GM15510 (cell line): Measurements from ENCODE around the gene CSGALNACT2.

Experiments
- POLR2A ChIP-seq: IDR thresholded peaks from 3 replicates; pipeline ENCODE4 v1.6.1; 2011; ENCODE audit warnings: borderline replicate concordance; ENCODE audit not compliant: insufficient read length; ENCODE audit errors: extremely low read depth

The CSGALNACT2 gene, protein sequence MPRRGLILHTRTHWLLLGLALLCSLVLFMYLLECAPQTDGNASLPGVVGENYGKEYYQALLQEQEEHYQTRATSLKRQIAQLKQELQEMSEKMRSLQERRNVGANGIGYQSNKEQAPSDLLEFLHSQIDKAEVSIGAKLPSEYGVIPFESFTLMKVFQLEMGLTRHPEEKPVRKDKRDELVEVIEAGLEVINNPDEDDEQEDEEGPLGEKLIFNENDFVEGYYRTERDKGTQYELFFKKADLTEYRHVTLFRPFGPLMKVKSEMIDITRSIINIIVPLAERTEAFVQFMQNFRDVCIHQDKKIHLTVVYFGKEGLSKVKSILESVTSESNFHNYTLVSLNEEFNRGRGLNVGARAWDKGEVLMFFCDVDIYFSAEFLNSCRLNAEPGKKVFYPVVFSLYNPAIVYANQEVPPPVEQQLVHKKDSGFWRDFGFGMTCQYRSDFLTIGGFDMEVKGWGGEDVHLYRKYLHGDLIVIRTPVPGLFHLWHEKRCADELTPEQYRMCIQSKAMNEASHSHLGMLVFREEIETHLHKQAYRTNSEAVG

DNA sequence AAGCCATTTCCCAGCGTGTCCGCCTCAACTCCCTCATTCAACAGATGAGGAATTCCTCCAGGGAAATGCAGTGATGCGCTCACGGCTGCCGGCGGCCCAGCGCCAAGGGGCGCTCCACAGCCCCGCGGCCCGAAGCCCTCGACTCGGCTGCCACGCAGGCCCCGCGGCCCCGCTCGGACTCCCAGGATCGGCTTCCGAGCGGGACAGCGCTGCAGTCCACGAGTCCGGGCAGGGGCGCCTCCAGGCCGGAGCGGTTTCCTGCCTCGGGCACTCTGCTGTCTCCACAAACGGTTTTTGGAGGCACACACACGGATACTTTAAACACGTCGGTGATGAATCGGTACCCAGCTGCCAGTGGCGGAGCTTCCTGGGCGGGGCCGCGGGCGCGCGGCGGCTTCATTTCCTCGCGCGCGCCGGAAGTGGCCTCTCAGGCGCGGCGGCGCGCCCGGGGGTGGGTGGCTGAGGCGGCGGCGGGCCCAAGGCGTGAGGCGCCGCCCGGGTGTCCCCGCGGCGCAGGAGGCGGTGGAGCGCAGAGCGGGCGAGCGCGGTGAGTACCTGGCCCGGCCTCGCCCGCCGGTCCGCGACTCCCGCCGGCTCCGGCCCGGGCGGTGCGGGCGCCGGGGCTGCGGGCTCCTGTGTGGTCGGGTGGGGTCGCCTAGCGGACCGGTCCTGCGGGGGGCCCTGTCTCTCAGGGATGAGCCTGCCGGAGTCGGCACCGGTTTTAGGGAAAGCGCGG, at the start of gene CSGALNACT2:
Gene CSGALNACT2, plus strand, starts transcription at position 425 of the 736 bp plus-strand sequence. CDS start 16,705 bp downstream, outside the sequence.
- TF ChIP-seq POLR2A, result peak; percentile 95

DNA sequence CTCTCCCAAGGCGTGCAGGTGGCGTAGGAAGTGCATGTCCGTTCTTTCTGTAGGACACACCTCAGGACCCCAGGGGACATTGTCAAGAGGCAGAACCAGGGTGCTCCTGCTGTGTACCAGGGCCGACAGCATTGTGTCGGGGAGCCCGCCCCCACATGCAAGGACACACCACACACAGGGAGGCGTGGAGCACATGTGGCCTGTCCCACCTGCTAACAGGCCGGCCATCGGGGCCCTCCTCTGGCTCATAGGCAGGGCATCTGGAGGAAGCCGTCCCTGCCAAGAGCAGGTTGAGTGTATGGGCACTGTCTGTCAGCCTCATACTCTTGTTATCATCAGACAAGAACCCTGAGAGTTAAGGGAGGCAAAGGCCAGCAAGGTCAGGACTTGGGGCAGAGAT, 48.7 kb upstream of the CSGALNACT2 start:
- TF ChIP-seq POLR2A, result no peak

DNA sequence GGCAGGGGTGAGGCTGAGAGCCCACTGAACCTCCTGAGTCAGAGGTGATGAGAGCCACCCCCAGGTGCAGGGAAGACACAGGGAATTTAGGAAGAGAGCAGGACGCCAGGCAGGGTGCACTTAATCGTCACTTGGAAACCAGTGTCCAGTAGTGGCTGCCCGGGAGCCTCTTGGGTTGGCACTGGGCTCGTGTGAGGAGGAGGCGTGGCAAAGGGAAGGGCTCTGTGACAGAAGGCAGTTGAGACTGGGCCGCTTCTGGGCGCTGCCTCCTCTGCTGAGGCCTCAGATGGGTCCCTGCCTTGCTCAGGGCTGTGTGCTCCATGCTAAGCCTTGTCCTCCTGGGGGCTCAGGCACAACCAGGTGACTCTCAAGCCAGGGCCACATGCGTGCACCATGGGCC, 48.1 kb upstream of the CSGALNACT2 start:
- no peak for TF ChIP-seq POLR2A

DNA sequence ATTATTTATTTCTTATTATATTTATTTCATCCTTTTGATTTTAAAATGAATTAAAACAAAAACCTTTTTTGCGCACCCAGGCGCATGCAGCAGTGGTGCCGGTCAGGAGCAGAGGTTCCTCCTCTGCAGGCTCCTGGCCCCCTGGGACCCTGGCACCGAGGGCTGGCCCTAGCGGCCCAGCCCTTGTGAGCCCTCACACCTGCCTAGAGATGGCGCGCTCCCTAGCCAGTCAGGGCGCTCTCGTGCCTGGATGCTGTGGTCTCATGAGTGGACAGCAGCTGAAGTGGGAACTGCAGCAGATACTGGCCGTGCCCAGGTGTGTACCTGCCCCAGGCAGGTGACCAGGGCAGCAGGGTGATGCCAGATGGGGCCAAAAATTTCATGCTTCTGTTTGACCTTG, 47.6 kb upstream of the CSGALNACT2 start:
- no peak for TF ChIP-seq POLR2A

DNA sequence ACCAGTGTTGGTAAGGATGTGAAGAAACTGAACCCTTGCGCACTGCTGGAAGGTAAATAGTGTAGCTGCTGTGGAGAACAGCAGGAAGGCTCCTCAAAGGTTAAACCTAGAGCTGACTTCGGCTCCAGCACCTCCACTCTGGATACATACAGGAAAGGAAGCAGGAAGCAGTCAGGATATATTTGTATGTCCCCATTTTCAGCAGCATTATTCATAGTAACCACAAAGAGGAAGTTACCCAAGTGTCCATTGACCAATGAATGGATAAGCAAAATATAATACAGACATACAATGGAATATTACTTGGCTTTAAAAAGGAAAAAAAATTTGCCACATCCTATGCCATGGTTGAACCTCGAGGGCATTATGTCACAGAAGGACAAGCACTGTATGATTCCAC, 46.4 kb upstream of the CSGALNACT2 start:
- no peak for TF ChIP-seq POLR2A

DNA sequence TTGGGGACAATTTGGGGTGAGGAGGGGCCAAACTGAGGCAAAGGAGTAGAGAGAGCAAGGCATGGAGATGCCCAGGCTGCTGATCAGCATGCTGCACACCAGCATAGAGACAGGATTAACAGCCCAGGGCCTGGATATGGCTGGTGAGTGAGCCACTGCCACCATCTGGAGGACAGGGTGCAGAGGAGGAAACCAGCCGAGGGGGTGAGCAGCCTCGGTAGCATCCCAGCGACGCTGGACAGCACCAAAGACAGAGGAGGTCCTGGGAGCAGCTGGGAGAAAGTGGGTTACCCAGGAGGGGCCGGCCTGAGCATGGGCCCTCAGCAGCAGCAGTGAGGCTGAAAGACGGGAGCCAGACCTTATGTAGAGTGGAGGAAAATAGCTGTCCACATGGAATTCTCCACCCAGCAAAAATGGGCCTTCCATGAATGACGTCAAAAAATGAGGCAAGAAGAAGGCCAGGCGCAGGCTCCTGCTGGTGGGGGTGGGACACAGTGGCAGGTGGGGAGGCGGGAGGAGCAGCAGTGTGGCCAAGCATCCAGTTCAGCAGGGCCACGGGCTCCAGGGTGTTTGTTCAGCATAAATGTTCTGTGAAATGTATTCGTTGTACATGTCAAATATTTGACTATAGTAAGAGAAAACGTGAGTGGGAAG, 44.7 kb upstream of the CSGALNACT2 start:
- TF ChIP-seq POLR2A, result no peak

DNA sequence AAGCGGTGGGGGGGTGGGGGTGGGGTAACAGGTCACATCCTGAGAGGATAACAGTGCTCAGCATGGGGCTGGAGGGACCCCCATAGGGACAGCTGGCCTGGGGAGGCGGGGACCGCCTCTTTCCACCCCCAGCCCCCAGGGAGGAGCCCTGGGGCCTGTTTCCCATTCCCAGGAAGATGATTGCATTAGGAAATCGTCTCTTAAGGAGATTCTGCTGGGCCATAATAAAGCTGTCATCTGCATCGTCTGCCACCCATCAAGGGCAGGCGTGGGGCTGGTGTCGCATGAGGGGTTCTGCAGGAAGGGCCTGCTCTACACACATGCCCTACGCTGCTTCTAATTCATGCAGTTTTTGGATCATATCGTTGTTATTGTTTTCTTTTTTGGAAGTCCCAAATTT, 44.2 kb upstream of the CSGALNACT2 start:
- no peak for TF ChIP-seq POLR2A

DNA sequence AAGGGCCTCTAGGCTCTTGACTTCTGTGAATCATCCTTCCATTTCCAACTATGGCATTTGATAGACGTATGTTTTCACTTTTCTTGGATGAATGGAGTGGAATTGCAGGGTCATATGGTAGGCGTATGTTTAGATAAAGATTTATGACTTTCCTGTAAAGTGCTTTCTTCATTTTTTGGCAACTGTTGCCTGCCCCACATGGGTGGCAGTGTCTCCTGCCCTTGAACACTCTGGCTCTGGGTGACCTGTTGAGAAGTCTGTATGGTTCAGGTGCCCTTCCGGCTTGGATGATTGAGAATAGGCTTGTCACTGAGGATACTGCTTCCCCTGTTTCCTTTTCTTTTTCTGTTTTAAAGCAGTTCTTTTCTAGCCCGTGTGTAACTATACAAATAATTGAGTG, 38.3 kb upstream of the CSGALNACT2 start:
- TF ChIP-seq POLR2A, result no peak

DNA sequence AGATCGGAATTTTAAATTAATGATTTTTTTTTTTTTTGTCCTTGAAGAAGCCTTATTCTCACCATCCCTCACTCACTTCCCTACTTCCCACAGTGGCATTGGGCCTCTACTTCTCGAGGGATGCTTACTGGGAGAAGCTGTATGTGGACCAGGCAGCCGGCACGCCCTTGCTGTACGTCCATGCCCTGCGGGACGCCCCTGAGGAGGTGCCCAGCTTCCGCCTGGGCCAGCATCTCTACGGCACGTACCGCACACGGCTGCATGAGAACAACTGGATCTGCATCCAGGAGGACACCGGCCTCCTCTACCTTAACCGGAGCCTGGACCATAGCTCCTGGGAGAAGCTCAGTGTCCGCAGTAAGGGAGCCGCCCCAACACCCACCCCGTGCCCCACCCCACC, 37.9 kb upstream of the CSGALNACT2 start:
- TF ChIP-seq POLR2A, result no peak

DNA sequence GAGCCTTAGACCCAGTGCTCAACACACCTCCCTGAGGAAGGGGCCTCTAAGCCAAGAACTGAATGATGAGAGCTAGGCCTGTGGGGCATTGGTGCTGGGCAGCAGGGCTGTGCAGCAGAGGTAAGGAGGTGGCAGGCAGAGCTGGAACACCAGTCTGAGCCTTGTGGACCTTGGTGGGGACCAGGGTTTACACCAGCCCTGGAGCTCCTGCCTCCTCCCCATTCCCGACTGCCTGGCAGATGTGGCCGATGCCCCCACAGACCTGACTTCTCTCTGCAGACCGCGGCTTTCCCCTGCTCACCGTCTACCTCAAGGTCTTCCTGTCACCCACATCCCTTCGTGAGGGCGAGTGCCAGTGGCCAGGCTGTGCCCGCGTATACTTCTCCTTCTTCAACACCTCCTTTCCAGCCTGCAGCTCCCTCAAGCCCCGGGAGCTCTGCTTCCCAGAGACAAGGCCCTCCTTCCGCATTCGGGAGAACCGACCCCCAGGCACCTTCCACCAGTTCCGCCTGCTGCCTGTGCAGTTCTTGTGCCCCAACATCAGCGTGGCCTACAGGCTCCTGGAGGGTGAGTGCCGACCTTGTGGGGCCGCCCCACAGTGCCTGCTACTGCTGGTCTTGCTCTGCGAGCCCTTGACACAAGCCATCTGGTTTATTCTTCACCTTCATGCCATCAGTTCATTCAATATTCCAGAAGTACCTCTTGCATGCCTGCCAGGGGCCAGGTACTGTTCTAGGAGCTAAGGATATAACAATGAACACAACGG, 36.0 kb upstream of the CSGALNACT2 start:
- TF ChIP-seq POLR2A, result no peak

DNA sequence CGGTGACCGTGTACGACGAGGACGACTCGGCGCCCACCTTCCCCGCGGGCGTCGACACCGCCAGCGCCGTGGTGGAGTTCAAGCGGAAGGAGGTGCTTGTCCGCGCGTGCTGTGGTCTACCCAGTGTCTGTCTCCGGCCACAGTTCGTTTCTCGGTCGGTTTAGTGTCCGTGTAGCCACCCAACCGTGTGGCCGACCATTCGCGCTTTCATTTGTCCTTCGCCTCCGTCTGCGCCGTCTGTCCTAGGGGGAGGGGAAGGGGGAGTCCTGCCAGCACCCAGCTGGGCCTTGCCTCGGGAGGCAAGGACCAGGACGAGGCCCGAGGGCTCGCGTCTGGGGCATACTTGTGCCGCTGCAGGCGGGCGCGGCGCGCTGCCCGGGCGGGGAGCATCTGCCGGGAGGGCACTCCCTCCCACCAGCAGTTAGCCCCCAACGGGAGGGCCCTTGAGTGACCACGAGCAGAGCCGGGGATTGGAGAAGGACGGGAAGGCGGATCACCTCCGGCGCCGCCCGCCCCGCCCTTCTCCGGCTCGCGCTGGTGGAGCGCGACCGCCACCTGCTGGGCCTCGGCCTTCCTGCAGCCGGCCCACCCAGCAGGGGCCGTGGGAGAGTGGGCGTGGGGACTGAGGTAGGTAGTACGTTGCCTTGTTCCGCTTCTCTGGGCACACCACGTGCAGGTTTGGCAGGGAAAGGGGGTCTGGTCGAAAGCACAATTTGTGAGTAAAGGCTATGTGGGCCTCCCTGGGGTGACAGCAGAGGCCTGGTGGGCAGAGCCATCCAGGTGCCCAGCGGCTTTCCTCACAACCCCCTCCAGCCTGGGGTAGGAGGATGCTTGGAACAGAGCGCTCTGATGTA, 32.9 kb upstream of the CSGALNACT2 start:
- TF ChIP-seq POLR2A, result no peak

DNA sequence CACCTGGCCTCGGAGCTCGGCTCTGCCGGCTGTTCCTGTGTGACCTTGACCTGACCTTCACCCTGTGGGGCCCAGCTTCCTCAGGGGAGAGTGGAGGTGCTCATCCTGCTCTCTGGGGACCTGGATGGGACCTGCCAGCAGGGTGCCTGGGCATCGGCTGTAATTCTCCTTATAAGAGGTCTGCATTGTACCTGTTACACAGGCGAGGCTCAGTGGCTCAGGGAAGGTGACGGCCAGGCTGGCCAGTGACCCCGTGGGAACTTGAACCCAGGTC, 32.4 kb upstream of the CSGALNACT2 start:
- no peak for TF ChIP-seq POLR2A

DNA sequence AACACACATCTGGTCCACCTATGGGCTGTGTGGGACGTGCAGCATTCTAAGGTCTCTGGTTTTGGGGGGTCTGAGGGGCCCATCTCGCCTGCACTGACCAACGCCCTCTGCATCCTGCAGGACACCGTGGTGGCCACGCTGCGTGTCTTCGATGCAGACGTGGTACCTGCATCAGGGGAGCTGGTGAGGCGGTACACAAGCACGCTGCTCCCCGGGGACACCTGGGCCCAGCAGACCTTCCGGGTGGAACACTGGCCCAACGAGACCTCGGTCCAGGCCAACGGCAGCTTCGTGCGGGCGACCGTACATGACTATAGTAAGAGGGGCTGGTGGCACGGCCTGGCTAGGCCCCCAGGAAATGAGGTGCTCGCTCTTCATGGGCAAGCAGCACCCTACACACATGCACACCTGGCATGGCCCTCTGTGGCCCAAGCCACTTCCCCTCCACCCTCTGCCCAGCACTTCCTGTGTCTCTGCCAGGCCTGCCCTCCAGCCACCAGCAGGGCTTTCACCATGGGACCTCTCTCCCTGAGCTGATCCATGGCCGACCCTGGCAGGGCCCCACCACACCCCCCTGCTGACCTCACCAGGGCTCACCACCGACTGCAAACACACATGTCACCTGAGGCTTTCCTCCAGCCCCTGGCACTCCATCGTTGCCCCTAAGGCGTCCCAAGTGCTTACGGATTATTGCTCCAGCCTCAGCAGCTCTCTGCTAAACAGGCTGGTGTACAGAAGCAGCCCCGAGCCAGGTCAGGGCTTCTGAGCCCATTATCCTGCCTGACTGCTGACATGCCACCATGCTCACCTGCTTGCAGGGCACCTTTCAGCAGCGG, 31.8 kb upstream of the CSGALNACT2 start:
- no peak for TF ChIP-seq POLR2A
